Suprapubic skin (tissue), 4 donors: Measurements from ENCODE around the gene DYRK1B. TPM values are rescaled to one million over a fixed set of nuclear protein-coding genes. Genes with fewer than 3 reads are reported as not detected.

Experiments
- DNase-seq, 2 donors: peaks; one replicate each; pipeline ENCODE4 v3.0.0-alpha.2; 2019; ENCODE audit warnings: low spot score in 2 of 2
- H3K27ac ChIP-seq: fragments of 200-600 bp; sonication (generic); one replicate; pipeline ENCODE4 v1.5.1; 2019
- H3K27me3 ChIP-seq: fragments of 200-600 bp; sonication (generic); one replicate; pipeline ENCODE4 v1.5.1; 2019
- H3K36me3 ChIP-seq: fragments of 200-600 bp; sonication (generic); one replicate; pipeline ENCODE4 v1.5.1; 2019
- H3K4me1 ChIP-seq: fragments of 200-600 bp; sonication (generic); one replicate; pipeline ENCODE4 v1.5.1; 2019
- H3K4me3 ChIP-seq: fragments of 200-600 bp; sonication (generic); one replicate; pipeline ENCODE4 v1.5.1; 2019; ENCODE audit warnings: mild to moderate bottlenecking
- H3K9me3 ChIP-seq: fragments of 200-600 bp; sonication (generic); one replicate; pipeline ENCODE4 v1.5.1; 2019
- CTCF ChIP-seq, 2 donors: fragments of 200-600 bp in 1 of 2; fragments of 450-650 bp in 1 of 2; sonication (generic) in 1 of 2; IDR thresholded peaks; one replicate each; pipeline ENCODE4 v1.5.1; 2016 to 2019; ENCODE audit warnings: antibody characterized with exemption in 2 of 2, mild to moderate bottlenecking in 1 of 2, moderate library complexity in 1 of 2
- EP300 ChIP-seq: sonication (generic); formaldehyde crosslinking; IDR thresholded peaks from one replicate; pipeline ENCODE4 v1.6.1; 2017; ENCODE audit warnings: antibody characterized with exemption
- POLR2A ChIP-seq, 2 donors: fragments of 450-650 bp; IDR thresholded peaks; one replicate each; pipeline ENCODE4 v1.6.1; 2017; ENCODE audit warnings: antibody characterized with exemption in 2 of 2, mild to moderate bottlenecking in 2 of 2, moderate library complexity in 2 of 2
- POLR2AphosphoS5 ChIP-seq, 3 donors: sonication (generic); formaldehyde crosslinking; IDR thresholded peaks; one replicate each; pipeline ENCODE4 v1.6.1; 2017; ENCODE audit warnings: antibody characterized with exemption in 3 of 3
- WGBS: methylation state at CpG from one replicate; pipeline ENCODE4 v1.1.5; 2018; 5-methylcytosine and 5-hydroxymethylcytosine counted together
- total RNA-seq, 4 donors: library from RNA; depleted of rRNA; stranded (reverse); fragments of >200 nt; gene quantifications; one replicate each; pipeline ENCODE4 v1.1.0, GENCODE V29; 2016

DYRK1B gene
- total RNA-seq, 4 donors from 2014 or later = 17.9 to 31.7 (median 24.2) TPM

- TF ChIP-seq POLR2AphosphoS5 (IDR thresholded peaks at IDR 0.05) (no peak), POLR2A (IDR thresholded peaks at IDR 0.05) (no peak), EP300 (no peak), CTCF (IDR thresholded peaks at IDR 0.05) (no peak)
Observed at GRCh38 chr19:39788244-39788643, 45.7 kb downstream of the DYRK1B start.

GRCh38 chr19:39780894-39781293 is 53.1 kb downstream of the DYRK1B start:
- no peak overlapping the region for H3K27ac ChIP-seq
- no peaks in the 10 kb centered on the region for H3K36me3 ChIP-seq
- no peaks in the 10 kb centered on the region for H3K9me3 ChIP-seq
- no peak overlapping the region for H3K4me3 ChIP-seq
- peaks cover 30% of the 10 kb centered on the region for H3K27me3 ChIP-seq
- WGBS = 91% methylated on average over 3 of the region's 3 CpGs
- TF ChIP-seq POLR2A (IDR thresholded peaks at IDR 0.05) = no peak
- no peak for TF ChIP-seq POLR2AphosphoS5 (IDR thresholded peaks at IDR 0.05)
- no peaks in the 10 kb centered on the region for H3K4me1 ChIP-seq
- DNase-seq = no peak

More at GRCh38 chr19:39788244-39788643, 45.7 kb downstream of the DYRK1B start:
- no peak for DNase-seq
- Histone ChIP-seq H3K27me3 (peaks cover 25% of the 10 kb centered on the region), H3K9me3 (peaks cover 4% of the 10 kb centered on the region), H3K36me3 (no peaks in the 10 kb centered on the region), H3K4me3 (no peak overlapping the region), H3K4me1 (peaks cover 5% of the 10 kb centered on the region), H3K27ac (no peak overlapping the region)

- DNase-seq = no peak
- no peaks in the 10 kb centered on the region for H3K4me1 ChIP-seq
- TF ChIP-seq CTCF (IDR thresholded peaks at IDR 0.05) = no peak
- no peak for TF ChIP-seq POLR2A (IDR thresholded peaks at IDR 0.05)
- no peaks in the 10 kb centered on the region for H3K36me3 ChIP-seq
- H3K27ac ChIP-seq = no peak within 1 kb of the TSS
- 71% methylated on average over 4 of the region's 4 CpGs for WGBS
- H3K4me3 ChIP-seq = no peak within 1 kb of the TSS
- peaks cover 12% of the 10 kb centered on the region for H3K27me3 ChIP-seq
- no peaks in the 10 kb centered on the region for H3K9me3 ChIP-seq
Observed at GRCh38 chr19:39778763-39779162, 55.2 kb downstream of the DYRK1B start, which contains the start of gene LEUTX. LEUTX (plus strand) TSS chr19:39778854; CDS start chr19:39778921, 67 bp downstream.

Other genes starting within 250 kb of the DYRK1B start
- not detected for gene LGALS13, start 231.6 kb downstream of the DYRK1B start, total RNA-seq
- gene LGALS16, start 178.2 kb downstream of the DYRK1B start, total RNA-seq = not detected
- gene LGALS14, start 129.7 kb downstream of the DYRK1B start, total RNA-seq = not detected
- not detected for gene CLC, start 96.1 kb downstream of the DYRK1B start, total RNA-seq
- gene LEUTX, start 55.3 kb downstream of the DYRK1B start, total RNA-seq = not detected
- 100 to 1,000 TPM; 193 to 333 (median 273) TPM for gene FBL, start 12.2 kb upstream of the DYRK1B start, total RNA-seq
- gene FCGBP, start 100.5 kb upstream of the DYRK1B start, total RNA-seq = 100 to 1,000 TPM; 114 to 314 (median 246) TPM
- 100 to 1,000 TPM in 2 of 4 donors, 10 to 100 TPM in 2; 53.8 to 109 (median 95.9) TPM for gene PSMC4, start 137.0 kb upstream of the DYRK1B start, total RNA-seq
- 1 to 10 TPM in 2 of 4 donors, under 1 TPM in 2; 0.72 to 6.2 (median 1.5) TPM for gene ZNF546, start 162.9 kb upstream of the DYRK1B start, total RNA-seq
- 1 to 10 TPM; 5.4 to 9.8 (median 8.5) TPM for gene ZNF780B, start 222.1 kb upstream of the DYRK1B start, total RNA-seq